PC-3 (cell line): ENCODE measurements around the gene NLRP9. TPM values are rescaled to one million over a fixed set of nuclear protein-coding genes. Genes with fewer than 3 reads are reported as not detected.

Experiments used
- ATAC-seq: fragments of 200-7000 bp; cut with Tn5 transposase; 2 replicates; pipeline ENCODE4 v1.9.1; 2020; ENCODE audit warnings: mild to moderate bottlenecking, moderate library complexity
- BruUV-seq: library from RNA; stranded (reverse); fragments of 400-500 nt; replicated peaks from 2 replicates; lab custom pipeline; 2021; lab: Mats Ljungman, UMichigan
- CTCF ChIA-PET: fragments of 300-600 bp; sonication (Branson Sonifier 250); formaldehyde crosslinking; loops from one replicate; lab custom pipeline; 2022; ENCODE audit warnings: antibody characterized with exemption; lab: Charles Lee
- POLR2A ChIA-PET: fragments of 300-600 bp; sonication (Branson Sonifier 250); formaldehyde crosslinking; loops from one replicate; lab custom pipeline; 2022; ENCODE audit warnings: antibody characterized with exemption; ENCODE audit not compliant: unreplicated experiment; lab: Charles Lee
- DNase-seq: peaks from one replicate; pipeline ENCODE4 v3.0.0-alpha.2; 2015
- H2AFZ ChIP-seq: fragments of 300-600 bp; sonication (generic); 2 replicates; pipeline ENCODE4 v1.6.0; 2016; ENCODE audit warnings: antibody characterized with exemption, low read length
- H3F3A ChIP-seq: fragments of 300-600 bp; sonication (generic); one replicate; pipeline ENCODE4 v1.6.0; 2017; ENCODE audit warnings: antibody characterized with exemption, low read length, control low read depth, mild to moderate bottlenecking; ENCODE audit not compliant: unreplicated experiment
- H3K27ac ChIP-seq: fragments of 300-600 bp; sonication (generic); 2 replicates; pipeline ENCODE4 v1.5.1; 2016; ENCODE audit warnings: mild to moderate bottlenecking, low read length
- H3K27me3 ChIP-seq: fragments of 300-600 bp; sonication (generic); 2 replicates; pipeline ENCODE4 v1.6.1; 2016; ENCODE audit warnings: low read length, mixed read lengths
- H3K36me3 ChIP-seq: fragments of 300-600 bp; sonication (generic); 2 replicates; pipeline ENCODE4 v1.6.1; 2016; ENCODE audit warnings: low read depth, mixed run types, low read length, mixed read lengths
- H3K4me1 ChIP-seq: fragments of 300-600 bp; sonication (generic); 2 replicates; pipeline ENCODE4 v1.5.1; 2016; ENCODE audit warnings: low read length; ENCODE audit not compliant: insufficient read depth
- H3K4me2 ChIP-seq: fragments of 300-600 bp; sonication (generic); 2 replicates; pipeline ENCODE4 v1.6.0; 2016; ENCODE audit warnings: low read length
- H3K4me3 ChIP-seq: fragments of 300-600 bp; sonication (generic); 2 replicates; pipeline ENCODE4 v1.5.1; 2016; ENCODE audit warnings: mild to moderate bottlenecking, low read length, mixed read lengths
- H3K79me2 ChIP-seq: fragments of 300-600 bp; sonication (generic); 2 replicates; pipeline ENCODE4 v1.6.1; 2017; ENCODE audit warnings: low read length, mixed read lengths
- H3K9ac ChIP-seq: fragments of 300-600 bp; sonication (generic); 2 replicates; pipeline ENCODE4 v1.6.0; 2016; ENCODE audit warnings: mild to moderate bottlenecking, low read length
- H3K9me2 ChIP-seq: fragments of 300-600 bp; sonication (generic); replicated peaks from 2 replicates; pipeline ENCODE4 v1.6.1; 2016; ENCODE audit warnings: mixed run types, low read length, mixed read lengths
- H3K9me3 ChIP-seq: fragments of 300-600 bp; sonication (generic); 2 replicates; pipeline ENCODE4 v1.6.1; 2016; ENCODE audit warnings: low read length, mixed read lengths
- H4K20me1 ChIP-seq: fragments of 300-600 bp; sonication (generic); 2 replicates; pipeline ENCODE4 v1.6.1; 2016; ENCODE audit warnings: low read length, mixed read lengths
- EZH2 ChIP-seq: fragments of 300-600 bp; sonication (generic); IDR thresholded peaks from one replicate; pipeline ENCODE4 v1.6.1; 2017; ENCODE audit warnings: antibody characterized with exemption, mild to moderate bottlenecking, low read length; ENCODE audit not compliant: unreplicated experiment
- EZH2phosphoT487 ChIP-seq: fragments of 300-600 bp; sonication (generic); IDR thresholded peaks from 2 replicates; pipeline ENCODE4 v1.6.1; 2018; ENCODE audit warnings: mild to moderate bottlenecking, antibody characterized with exemption, low read length, borderline replicate concordance
- intact Hi-C: fragments of 100-400 bp; cut with micrococcal nuclease; formaldehyde crosslinking; loops from 2 replicates; pipeline ENCODE4 v1.9.0; 2023
- total RNA-seq: library from RNA; depleted of rRNA; stranded (reverse); fragments of >200 nt; gene quantifications from 2 replicates; pipeline ENCODE4 v1.2.3, GENCODE V29; 2014
- TF ChIP-seq, protein P1 (sequence below): fragments of 300-600 bp; sonication (generic); conservative IDR thresholded peaks from 2 replicates; pipeline ENCODE4 v1.5.1; 2017; ENCODE audit warnings: antibody characterized with exemption, low read depth, mild to moderate bottlenecking, low read length

NLRP9 gene
- total RNA-seq, 1 experiment from 2014 or later: not detected

DNA sequence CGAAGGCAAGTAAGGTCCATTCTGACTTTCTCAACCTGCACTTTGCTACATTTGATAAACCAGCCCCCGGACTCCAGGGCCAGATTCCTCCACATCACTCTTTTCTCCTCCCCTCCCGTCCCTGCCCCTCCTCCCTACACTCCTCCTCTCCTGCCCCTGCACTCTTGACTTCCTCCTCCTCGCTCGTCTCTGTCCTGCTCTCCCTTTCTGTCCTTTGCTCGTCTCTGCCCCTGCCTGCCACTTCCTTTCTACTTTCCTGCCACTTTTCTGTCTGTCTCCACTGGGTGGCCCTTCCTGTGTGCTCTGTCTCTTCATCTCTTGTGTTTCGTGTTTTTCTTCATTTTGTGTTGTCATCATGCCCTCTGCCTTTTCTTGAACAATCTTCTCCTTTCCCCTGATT lies 76.4 kb downstream of the NLRP9 start:
- Histone ChIP-seq H3K4me3 (no peak overlapping the region), H3K4me2 (no peak overlapping the region), H4K20me1 (peaks cover 70% of the 10 kb centered on the region), H3K4me1 (peaks cover 12% of the 10 kb centered on the region), H3K79me2 (peaks cover 96% of the 10 kb centered on the region), H3K27ac (no peak overlapping the region), H3K27me3 (no peaks in the 10 kb centered on the region), H3K36me3 (peaks cover 74% of the 10 kb centered on the region), H3F3A (no peaks in the 10 kb centered on the region), H3K9me2 (no peaks in the 10 kb centered on the region), H3K9me3 (no peaks in the 10 kb centered on the region), H2AFZ (no peak overlapping the region), H3K9ac (no peak overlapping the region)
- POLR2A ChIA-PET: no interaction called here
- intact Hi-C loops: no loop called here
- CTCF ChIA-PET: no interaction called here
- ATAC-seq (no peak), DNase-seq (no peak)
- TF ChIP-seq EZH2 (no peak), EZH2phosphoT487 (no peak)
- TF ChIP-seq, protein P1, sequence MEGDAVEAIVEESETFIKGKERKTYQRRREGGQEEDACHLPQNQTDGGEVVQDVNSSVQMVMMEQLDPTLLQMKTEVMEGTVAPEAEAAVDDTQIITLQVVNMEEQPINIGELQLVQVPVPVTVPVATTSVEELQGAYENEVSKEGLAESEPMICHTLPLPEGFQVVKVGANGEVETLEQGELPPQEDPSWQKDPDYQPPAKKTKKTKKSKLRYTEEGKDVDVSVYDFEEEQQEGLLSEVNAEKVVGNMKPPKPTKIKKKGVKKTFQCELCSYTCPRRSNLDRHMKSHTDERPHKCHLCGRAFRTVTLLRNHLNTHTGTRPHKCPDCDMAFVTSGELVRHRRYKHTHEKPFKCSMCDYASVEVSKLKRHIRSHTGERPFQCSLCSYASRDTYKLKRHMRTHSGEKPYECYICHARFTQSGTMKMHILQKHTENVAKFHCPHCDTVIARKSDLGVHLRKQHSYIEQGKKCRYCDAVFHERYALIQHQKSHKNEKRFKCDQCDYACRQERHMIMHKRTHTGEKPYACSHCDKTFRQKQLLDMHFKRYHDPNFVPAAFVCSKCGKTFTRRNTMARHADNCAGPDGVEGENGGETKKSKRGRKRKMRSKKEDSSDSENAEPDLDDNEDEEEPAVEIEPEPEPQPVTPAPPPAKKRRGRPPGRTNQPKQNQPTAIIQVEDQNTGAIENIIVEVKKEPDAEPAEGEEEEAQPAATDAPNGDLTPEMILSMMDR: no peak
- BruUV-seq: no TSS peak

DNA sequence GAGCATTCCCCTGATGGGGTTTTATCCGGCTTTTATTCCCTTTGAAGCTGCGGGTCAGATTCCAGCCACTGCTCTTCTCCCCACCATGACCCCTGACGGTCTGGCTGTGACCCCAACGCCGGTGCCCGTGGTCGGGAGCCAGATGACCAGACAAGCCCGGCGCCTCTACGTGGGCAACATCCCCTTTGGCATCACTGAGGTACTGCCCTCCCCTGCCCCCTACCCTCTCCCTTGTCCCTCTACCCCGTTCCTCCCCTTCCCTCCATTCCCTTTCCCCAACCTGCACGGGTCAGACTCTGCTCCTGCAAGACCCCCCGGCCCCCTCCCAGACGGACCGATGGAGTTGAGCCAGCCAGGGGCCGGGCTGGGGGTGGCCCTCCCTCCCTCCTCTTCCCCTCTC lies 77.2 kb downstream of the NLRP9 start:
- peaks cover 70% of the 10 kb centered on the region for H4K20me1 ChIP-seq
- H3K36me3 ChIP-seq: peaks cover 72% of the 10 kb centered on the region
- CTCF ChIA-PET: no interaction called here
- TF ChIP-seq EZH2phosphoT487 (no peak), EZH2 (no peak)
- TF ChIP-seq, protein P1: no peak
- no peak overlapping the region for H3K4me3 ChIP-seq
- intact Hi-C loops: no loop called here
- no peaks in the 10 kb centered on the region for H3K9me2 ChIP-seq
- POLR2A ChIA-PET: no interaction called here
- no peak overlapping the region for H3K9ac ChIP-seq
- H3F3A ChIP-seq: no peaks in the 10 kb centered on the region
- no peaks in the 10 kb centered on the region for H3K27me3 ChIP-seq
- BruUV-seq: no TSS peak
- H3K79me2 ChIP-seq: peaks cover 96% of the 10 kb centered on the region
- no peak for DNase-seq
- no peak overlapping the region for H3K4me2 ChIP-seq
- H2AFZ ChIP-seq: no peak overlapping the region
- peaks cover 12% of the 10 kb centered on the region for H3K4me1 ChIP-seq
- no peak for ATAC-seq
- H3K9me3 ChIP-seq: no peaks in the 10 kb centered on the region
- no peak overlapping the region for H3K27ac ChIP-seq

DNA sequence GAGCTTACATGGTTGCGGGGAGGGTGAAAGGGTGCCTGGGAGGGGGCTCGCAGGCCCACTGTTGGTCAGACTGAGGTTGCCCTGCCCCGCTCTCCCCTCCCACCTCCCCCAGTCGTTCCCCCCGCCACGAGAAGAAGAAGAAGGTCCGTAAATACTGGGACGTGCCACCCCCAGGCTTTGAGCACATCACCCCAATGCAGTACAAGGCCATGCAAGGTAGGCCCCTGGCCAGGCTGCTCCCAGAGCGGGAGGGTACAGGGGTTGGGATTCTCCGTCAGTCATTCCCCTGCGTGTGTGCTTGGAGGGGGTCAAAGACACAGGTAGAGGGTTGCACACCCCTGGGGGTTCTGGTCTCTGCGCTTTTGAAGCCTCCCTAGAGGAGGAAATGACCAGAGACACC lies 77.8 kb downstream of the NLRP9 start:
- peaks cover 73% of the 10 kb centered on the region for H3K36me3 ChIP-seq
- H3K4me3 ChIP-seq: no peak overlapping the region
- no peaks in the 10 kb centered on the region for H3F3A ChIP-seq
- H3K27ac ChIP-seq: no peak overlapping the region
- ATAC-seq: no peak
- BruUV-seq: no TSS peak
- H3K4me1 ChIP-seq: peaks cover 12% of the 10 kb centered on the region
- H3K9ac ChIP-seq: no peak overlapping the region
- no peak for TF ChIP-seq EZH2
- no peak for TF ChIP-seq EZH2phosphoT487
- CTCF ChIA-PET: no interaction called here
- peaks cover 96% of the 10 kb centered on the region for H3K79me2 ChIP-seq
- no peaks in the 10 kb centered on the region for H3K9me2 ChIP-seq
- H3K27me3 ChIP-seq: no peaks in the 10 kb centered on the region
- POLR2A ChIA-PET: no interaction called here
- peaks cover 71% of the 10 kb centered on the region for H4K20me1 ChIP-seq
- H3K9me3 ChIP-seq: no peaks in the 10 kb centered on the region
- no peak for DNase-seq
- no peak overlapping the region for H3K4me2 ChIP-seq
- no peak overlapping the region for H2AFZ ChIP-seq
- intact Hi-C loops: no loop called here
